ENCODE results near the gene ADSS2.

The ADSS2 gene

GRCh38 chr1:244403431-244403830 is 48.3 kb downstream of the ADSS2 start:
- TF ChIP-seq CTCF (IDR thresholded peaks at IDR 0.05): no peak

- no peak for TF ChIP-seq CTCF (IDR thresholded peaks at IDR 0.05)
Observed at GRCh38 chr1:244400974-244401373, 50.7 kb downstream of the ADSS2 start.

DNA sequence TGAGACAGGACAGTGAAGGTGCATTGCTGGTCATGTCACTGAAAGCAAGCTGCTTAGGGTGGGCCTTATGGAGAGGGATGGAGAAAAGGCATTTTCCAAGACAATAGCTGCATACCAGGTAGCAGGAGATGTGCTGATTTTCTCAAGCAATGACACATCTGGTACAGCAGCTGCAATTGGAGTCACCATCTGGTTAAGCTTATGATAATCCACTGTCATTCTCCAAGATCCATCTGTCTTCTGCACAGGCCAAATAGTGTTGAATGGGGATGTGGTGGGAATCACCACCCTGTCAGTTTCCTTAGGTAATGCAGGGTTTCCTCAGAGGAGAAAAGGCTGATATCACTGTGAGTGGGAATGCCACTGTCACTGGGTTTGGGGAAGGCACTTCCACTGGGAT is 54.6 kb downstream of the ADSS2 start:
- TF ChIP-seq CTCF (IDR thresholded peaks at IDR 0.05): no peak

DNA sequence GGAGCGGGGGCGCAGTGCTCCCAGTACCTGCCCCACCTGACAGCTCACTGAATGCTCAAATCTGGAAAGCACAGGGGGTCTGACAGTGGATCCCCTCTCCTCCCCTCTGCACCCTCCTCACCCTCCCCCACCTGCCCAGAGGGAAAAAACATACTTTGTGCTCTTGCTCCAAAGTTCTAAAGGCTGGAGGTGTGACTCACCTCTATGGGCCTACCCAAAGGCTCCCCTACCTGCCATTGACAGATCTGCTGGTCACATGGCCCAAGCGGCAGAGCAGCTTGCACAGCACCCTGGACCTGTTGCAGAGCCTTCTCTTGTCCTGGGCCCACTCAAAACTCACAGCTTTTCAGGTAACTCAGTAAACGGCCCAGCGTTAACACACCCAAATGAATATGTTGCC is 55.7 kb downstream of the ADSS2 start:
- no peak for TF ChIP-seq CTCF (IDR thresholded peaks at IDR 0.05)

GRCh38 chr1:244394826-244395765 is 56.6 kb downstream of the ADSS2 start:
- no peak for TF ChIP-seq CTCF (IDR thresholded peaks at IDR 0.05)

DNA sequence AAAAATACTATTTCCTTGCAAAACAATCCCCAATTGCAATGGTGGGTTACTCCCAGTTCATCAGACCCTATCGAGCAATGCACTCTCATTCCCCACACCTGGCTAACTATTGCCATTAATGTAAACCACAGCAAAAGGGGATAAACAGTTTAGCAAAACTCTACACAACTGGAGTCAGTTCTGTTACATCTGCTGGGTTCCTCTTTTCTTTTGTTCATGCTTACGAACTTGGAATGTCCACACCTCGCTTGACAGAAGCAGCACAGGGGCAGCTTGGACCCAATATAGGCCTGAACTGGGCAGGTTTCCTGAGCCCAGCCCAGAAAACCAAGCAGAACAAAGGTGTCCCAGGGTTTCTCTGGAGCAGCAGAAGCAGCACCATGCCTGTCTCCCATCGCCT is 57.4 kb downstream of the ADSS2 start:
- TF ChIP-seq CTCF (IDR thresholded peaks at IDR 0.05): no peak

DNA sequence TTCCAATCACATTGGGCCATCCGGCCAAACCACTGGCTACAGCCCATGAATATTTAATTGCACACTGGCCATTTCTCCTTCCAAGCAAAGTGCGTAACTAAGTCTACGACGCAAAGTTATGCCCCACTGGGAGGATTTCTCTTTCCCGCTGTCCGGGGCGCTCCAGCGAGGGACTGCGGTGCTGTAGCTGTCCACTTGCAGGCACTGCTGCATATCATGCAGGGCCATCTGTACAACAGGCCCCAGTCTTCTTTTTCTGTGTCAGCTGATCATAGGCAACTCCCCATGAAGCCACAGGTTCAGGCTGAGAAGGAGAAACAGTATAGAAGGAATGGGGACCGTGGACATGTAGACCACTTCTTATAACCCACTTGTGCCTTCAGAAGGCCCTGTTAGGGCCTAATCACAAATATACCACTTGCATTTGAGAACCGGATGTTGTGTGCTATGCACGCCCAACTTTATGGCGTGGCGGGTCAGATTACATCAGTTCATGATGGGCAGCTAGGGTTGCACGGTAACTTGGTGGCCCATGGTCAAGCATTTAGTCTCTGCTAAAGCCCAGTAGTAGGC is 58.0 kb downstream of the ADSS2 start:
- TF ChIP-seq CTCF (IDR thresholded peaks at IDR 0.05): no peak

All from LNCAP (cell line).